Inferior parietal cortex (tissue), 1 donor: ENCODE results near the gene ANK3.

Source experiments
- DNase-seq: peaks from one replicate; pipeline ENCODE4 v3.0.0-alpha.2; 2016; ENCODE audit errors: extremely low spot score

ANK3 gene

GRCh38 chr10:60139798-60140566 is 249.7 kb downstream of the ANK3 start:
- DNase-seq: no peak

GRCh38 chr10:60139290-60139689 is 250.4 kb downstream of the ANK3 start:
- DNase-seq: peak; percentile 36

GRCh38 chr10:60138842-60139241 is 250.8 kb downstream of the ANK3 start:
- DNase-seq: no peak

GRCh38 chr10:60138026-60138425 is 251.6 kb downstream of the ANK3 start:
- DNase-seq: no peak

- no peak for DNase-seq
Measured at GRCh38 chr10:60137292-60137992, 252.2 kb downstream of the ANK3 start.

GRCh38 chr10:60135020-60135419 is 254.7 kb downstream of the ANK3 start:
- no peak for DNase-seq

GRCh38 chr10:60134548-60134947 is 255.1 kb downstream of the ANK3 start:
- DNase-seq: no peak

- no peak for DNase-seq
Measured at GRCh38 chr10:60130130-60130579, 259.5 kb downstream of the ANK3 start.

GRCh38 chr10:60125895-60126294 is 263.8 kb downstream of the ANK3 start:
- no peak for DNase-seq

GRCh38 chr10:60124536-60124935 is 265.1 kb downstream of the ANK3 start:
- DNase-seq: no peak

- DNase-seq: no peak
Measured at GRCh38 chr10:60123668-60124067, 266.0 kb downstream of the ANK3 start.

- DNase-seq: no peak
Measured at GRCh38 chr10:60123172-60123571, 266.5 kb downstream of the ANK3 start.

GRCh38 chr10:60122190-60122589 is 267.5 kb downstream of the ANK3 start:
- no peak for DNase-seq

- peak; percentile 51 for DNase-seq
Measured at GRCh38 chr10:60114765-60115586, 274.7 kb downstream of the ANK3 start.

GRCh38 chr10:60110739-60111138 is 278.9 kb downstream of the ANK3 start:
- DNase-seq: no peak

- DNase-seq: no peak
Measured at GRCh38 chr10:60107308-60107976, 282.2 kb downstream of the ANK3 start.

- no peak for DNase-seq
Measured at GRCh38 chr10:60105295-60105695, 284.4 kb downstream of the ANK3 start.

GRCh38 chr10:60101821-60102220 is 287.9 kb downstream of the ANK3 start:
- DNase-seq: no peak

GRCh38 chr10:60099998-60100747 is 289.5 kb downstream of the ANK3 start:
- peak; percentile 82 for DNase-seq

- no peak for DNase-seq
Measured at GRCh38 chr10:60098677-60099601, 290.7 kb downstream of the ANK3 start.
